ENCODE data around the gene NCAPG2.

Gene NCAPG2

DNA sequence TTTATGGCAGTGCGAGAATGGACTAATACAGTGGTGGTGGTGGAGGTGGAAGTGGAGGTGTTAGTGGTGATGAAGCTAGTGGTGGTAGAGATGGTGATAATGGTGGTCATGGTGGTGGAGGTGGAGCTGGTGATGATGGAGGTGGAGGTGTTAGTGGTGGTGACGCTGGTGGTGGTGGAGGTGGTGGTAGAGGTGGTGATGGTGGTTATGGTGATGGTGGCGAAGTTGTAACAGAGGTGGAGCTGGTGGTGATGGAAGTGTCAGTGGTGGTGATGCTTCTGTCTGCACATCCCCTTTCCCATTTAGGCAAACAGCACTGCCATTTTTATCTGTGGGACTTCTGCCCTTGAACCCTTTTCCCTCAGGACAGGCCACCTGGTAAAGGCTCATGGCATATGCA is 109.5 kb downstream of the NCAPG2 start:
- no peak overlapping the region for H3K4me3 ChIP-seq (ENCODE audit: low read depth in 1 of 5, low read length in 5 of 5)
- no peaks in the 10 kb centered on the region for H3K36me3 ChIP-seq (ENCODE audit: control insufficient read depth in 5 of 5, insufficient read depth in 5 of 5, low read length in 5 of 5)
- H3K27ac ChIP-seq (ENCODE audit: low read depth, low read length) = no peak overlapping the region
- no peaks in the 10 kb centered on the region for H3K4me1 ChIP-seq (ENCODE audit: control insufficient read depth in 5 of 5, insufficient read depth in 5 of 5, low read length in 5 of 5)
- peaks cover 0 to 23% (median 11%) of the 10 kb centered on the region in 5 donors for H3K9me3 ChIP-seq (ENCODE audit: control insufficient read depth in 5 of 5, low read length in 5 of 5)
- H3K27me3 ChIP-seq (ENCODE audit: control insufficient read depth in 5 of 5, insufficient read depth in 4 of 5, low read length in 5 of 5) = no peaks in the 10 kb centered on the region
- H3K9ac ChIP-seq (ENCODE audit: low read length in 5 of 5) = no peak overlapping the region

DNA sequence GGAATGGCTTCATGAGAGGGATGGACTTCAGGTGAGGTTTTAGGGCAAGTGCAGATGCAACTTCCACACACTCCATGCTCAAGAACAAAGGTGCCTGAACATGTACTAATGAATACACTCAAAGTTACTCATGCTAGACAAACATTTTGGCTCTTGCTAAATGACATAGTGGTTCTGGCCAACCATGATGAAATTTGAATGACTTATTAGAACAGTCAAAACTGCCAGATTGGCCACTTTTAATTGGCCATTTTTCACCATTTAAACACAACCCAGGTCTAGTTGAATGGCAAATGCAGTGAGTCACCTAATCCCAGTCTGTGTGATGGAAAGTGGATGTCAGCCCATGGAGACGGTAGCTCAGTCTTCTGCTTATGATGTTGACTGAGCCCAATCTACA is 112.1 kb downstream of the NCAPG2 start:
- peaks cover 0 to 23% (median 11%) of the 10 kb centered on the region in 5 donors for H3K9me3 ChIP-seq (ENCODE audit: control insufficient read depth in 5 of 5, low read length in 5 of 5)
- H3K27ac ChIP-seq (ENCODE audit: low read depth, low read length) = no peak overlapping the region
- H3K4me3 ChIP-seq (ENCODE audit: low read depth in 1 of 5, low read length in 5 of 5) = no peak overlapping the region
- no peaks in the 10 kb centered on the region for H3K36me3 ChIP-seq (ENCODE audit: control insufficient read depth in 5 of 5, insufficient read depth in 5 of 5, low read length in 5 of 5)
- no peak overlapping the region for H3K9ac ChIP-seq (ENCODE audit: low read length in 5 of 5)
- H3K4me1 ChIP-seq (ENCODE audit: control insufficient read depth in 5 of 5, insufficient read depth in 5 of 5, low read length in 5 of 5) = peaks cover 0 to 5% (median 0%) of the 10 kb centered on the region in 5 donors
- H3K27me3 ChIP-seq (ENCODE audit: control insufficient read depth in 5 of 5, insufficient read depth in 4 of 5, low read length in 5 of 5) = peaks cover 0 to 6% (median 0%) of the 10 kb centered on the region in 5 donors

DNA sequence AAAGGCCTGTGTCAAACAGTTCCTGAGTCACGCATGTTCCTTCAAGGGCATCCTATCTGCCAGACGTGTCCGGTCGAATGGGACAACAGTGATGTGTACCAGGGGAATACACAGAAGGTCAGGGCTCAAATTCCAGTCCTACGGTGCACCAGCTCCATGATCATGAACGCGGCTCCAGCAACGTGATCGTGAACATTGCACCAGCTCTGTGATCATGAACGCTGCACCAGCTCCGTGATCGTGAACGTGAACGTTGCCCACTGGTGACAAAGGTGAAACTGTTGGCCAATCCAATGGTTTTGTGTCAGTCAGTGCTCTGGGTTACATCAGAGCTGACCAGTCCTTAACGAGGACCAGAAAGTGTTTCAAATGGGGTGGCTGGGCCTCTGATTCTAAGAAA is 112.7 kb downstream of the NCAPG2 start:
- H3K4me3 ChIP-seq (ENCODE audit: low read depth in 1 of 5, low read length in 5 of 5) = no peak overlapping the region
- peaks cover 0 to 23% (median 11%) of the 10 kb centered on the region in 5 donors for H3K9me3 ChIP-seq (ENCODE audit: control insufficient read depth in 5 of 5, low read length in 5 of 5)
- H3K36me3 ChIP-seq (ENCODE audit: control insufficient read depth in 5 of 5, insufficient read depth in 5 of 5, low read length in 5 of 5) = no peaks in the 10 kb centered on the region
- H3K27ac ChIP-seq (ENCODE audit: low read depth, low read length) = no peak overlapping the region
- peaks cover 0 to 5% (median 0%) of the 10 kb centered on the region in 5 donors for H3K4me1 ChIP-seq (ENCODE audit: control insufficient read depth in 5 of 5, insufficient read depth in 5 of 5, low read length in 5 of 5)
- H3K27me3 ChIP-seq (ENCODE audit: control insufficient read depth in 5 of 5, insufficient read depth in 4 of 5, low read length in 5 of 5) = peaks cover 0 to 6% (median 0%) of the 10 kb centered on the region in 5 donors
- H3K9ac ChIP-seq (ENCODE audit: low read length in 5 of 5) = no peak overlapping the region

DNA sequence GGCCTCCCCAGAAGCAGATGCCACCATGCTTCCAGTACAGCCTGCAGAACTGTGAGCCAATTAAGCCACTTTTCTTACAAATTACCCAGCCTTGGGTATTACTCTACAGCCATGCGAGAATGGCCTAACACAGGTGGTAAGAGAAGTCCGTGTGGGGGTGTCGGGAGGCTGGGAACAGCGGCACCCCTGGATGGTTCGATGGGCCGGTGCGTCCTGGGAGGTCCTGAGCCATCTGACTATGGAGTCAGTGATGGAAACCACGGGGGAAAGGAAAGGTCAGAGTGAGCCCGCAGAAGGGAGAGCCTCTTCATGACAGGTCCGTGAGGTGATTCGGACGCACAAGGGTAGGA is 114.4 kb downstream of the NCAPG2 start:
- Histone ChIP-seq H3K27me3 (ENCODE audit: control insufficient read depth in 5 of 5, insufficient read depth in 4 of 5, low read length in 5 of 5) (peaks cover 7 to 21% (median 13%) of the 10 kb centered on the region in 5 donors), H3K27ac (ENCODE audit: low read depth, low read length) (no peak overlapping the region), H3K36me3 (ENCODE audit: control insufficient read depth in 5 of 5, insufficient read depth in 5 of 5, low read length in 5 of 5) (no peaks in the 10 kb centered on the region), H3K4me1 (ENCODE audit: control insufficient read depth in 5 of 5, insufficient read depth in 5 of 5, low read length in 5 of 5) (peaks cover 0 to 14% (median 10%) of the 10 kb centered on the region in 5 donors), H3K9me3 (ENCODE audit: control insufficient read depth in 5 of 5, low read length in 5 of 5) (peaks cover 0 to 23% (median 11%) of the 10 kb centered on the region in 5 donors), H3K9ac (ENCODE audit: low read length in 5 of 5) (no peak overlapping the region), H3K4me3 (ENCODE audit: low read depth in 1 of 5, low read length in 5 of 5) (no peak overlapping the region)

DNA sequence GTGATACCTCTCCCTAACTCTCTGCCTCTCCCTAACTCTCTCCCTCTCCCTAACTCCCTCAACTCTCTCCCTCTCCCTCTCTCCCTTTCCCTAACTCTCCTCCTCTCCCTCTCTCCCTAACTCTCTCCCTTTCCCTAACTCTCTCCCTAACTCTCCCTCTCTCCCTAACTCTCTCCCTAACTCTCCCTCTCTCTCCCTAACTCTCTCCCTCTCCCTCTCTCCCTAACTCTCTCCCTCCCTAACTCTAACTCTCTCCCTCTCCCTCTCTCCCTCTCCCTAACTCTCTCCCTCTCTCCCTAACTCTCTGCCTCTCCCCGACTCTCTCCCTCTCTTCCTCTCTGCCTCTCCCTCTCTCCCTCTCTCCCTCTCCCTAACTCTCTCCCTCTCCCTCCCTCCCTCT is 115.0 kb downstream of the NCAPG2 start:
- Histone ChIP-seq H3K4me1 (ENCODE audit: control insufficient read depth in 5 of 5, insufficient read depth in 5 of 5, low read length in 5 of 5) (peaks cover 0 to 14% (median 10%) of the 10 kb centered on the region in 5 donors), H3K27me3 (ENCODE audit: control insufficient read depth in 5 of 5, insufficient read depth in 4 of 5, low read length in 5 of 5) (peaks cover 7 to 26% (median 18%) of the 10 kb centered on the region in 5 donors), H3K27ac (ENCODE audit: low read depth, low read length) (no peak overlapping the region), H3K9ac (ENCODE audit: low read length in 5 of 5) (no peak overlapping the region), H3K9me3 (ENCODE audit: control insufficient read depth in 5 of 5, low read length in 5 of 5) (peaks cover 0 to 23% (median 11%) of the 10 kb centered on the region in 5 donors), H3K36me3 (ENCODE audit: control insufficient read depth in 5 of 5, insufficient read depth in 5 of 5, low read length in 5 of 5) (no peaks in the 10 kb centered on the region), H3K4me3 (ENCODE audit: low read depth in 1 of 5, low read length in 5 of 5) (no peak overlapping the region)

DNA sequence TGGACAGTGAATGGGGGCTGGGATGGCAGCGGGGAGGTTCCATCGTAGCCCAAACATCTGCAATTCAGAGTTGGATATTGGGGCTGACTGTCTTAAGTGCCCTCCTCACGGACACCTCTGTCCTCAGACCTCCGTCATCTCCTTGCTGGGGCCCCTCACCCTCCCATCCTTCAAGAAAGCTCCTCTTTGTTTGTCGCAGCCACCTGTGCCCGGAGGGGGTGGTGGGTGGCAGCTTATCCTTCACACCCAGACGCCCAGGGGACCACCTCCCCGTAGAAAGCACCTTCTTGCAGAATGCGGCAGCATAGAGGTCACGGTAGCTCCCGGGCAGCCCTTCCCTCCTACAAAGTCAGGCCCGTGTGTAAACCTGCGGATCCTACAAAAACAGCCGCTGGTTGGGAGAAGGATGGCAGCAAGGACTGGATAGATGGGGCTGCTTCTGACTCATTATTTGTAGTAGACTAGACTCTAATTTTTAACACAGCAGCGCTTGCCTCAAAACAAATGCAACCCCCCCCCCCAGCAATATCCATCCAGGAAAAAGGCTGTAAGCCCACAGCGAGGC is 115.6 kb downstream of the NCAPG2 start:
- Histone ChIP-seq H3K27me3 (ENCODE audit: control insufficient read depth in 5 of 5, insufficient read depth in 4 of 5, low read length in 5 of 5) (peaks cover 9 to 31% (median 24%) of the 10 kb centered on the region in 5 donors), H3K27ac (ENCODE audit: low read depth, low read length) (no peak overlapping the region), H3K9ac (ENCODE audit: low read length in 5 of 5) (no peak overlapping the region), H3K9me3 (ENCODE audit: control insufficient read depth in 5 of 5, low read length in 5 of 5) (peaks cover 0 to 17% (median 10%) of the 10 kb centered on the region in 5 donors), H3K36me3 (ENCODE audit: control insufficient read depth in 5 of 5, insufficient read depth in 5 of 5, low read length in 5 of 5) (no peaks in the 10 kb centered on the region), H3K4me1 (ENCODE audit: control insufficient read depth in 5 of 5, insufficient read depth in 5 of 5, low read length in 5 of 5) (peaks cover 0 to 14% (median 10%) of the 10 kb centered on the region in 5 donors), H3K4me3 (ENCODE audit: low read depth in 1 of 5, low read length in 5 of 5) (no peak overlapping the region)

DNA sequence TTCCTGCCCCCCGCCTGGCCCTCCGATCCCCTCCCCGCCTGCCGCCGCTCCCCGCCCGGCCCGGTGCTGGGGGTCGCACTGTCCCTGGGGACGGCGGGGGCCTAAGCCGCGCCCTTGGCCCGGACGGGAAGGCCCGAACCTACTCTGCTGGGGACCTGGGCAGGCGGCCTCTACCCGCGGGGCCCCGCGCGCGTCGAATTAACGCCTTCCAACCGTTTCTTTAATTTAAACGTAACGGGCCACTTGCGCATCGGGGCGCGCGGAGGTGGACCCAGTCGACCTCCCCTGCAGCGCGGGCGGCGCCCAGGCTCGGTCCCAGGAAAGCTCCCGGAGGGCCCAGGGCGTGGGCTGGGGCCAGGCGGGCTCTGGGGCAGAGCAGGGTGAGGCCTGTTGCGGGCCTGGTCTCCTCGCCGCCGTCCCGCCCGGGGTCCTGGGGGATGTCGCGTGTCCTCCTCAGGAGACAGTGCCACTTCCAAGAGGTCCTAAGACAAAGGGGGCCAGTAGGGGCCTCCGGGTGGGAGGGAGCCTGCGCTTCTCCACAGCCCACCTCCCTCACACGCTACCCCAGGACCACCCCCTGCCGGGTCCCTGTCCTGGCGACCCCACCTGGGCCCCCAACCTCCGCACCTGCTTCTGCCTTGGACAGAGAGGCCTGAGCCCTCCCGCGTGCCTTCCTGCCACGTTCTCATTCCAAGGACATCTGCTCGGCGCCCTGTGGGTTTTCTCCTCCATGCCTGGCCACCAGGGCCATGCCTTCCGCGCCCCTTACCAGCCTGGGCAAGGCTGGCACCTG is 116.3 kb downstream of the NCAPG2 start:
- Histone ChIP-seq H3K4me1 (ENCODE audit: control insufficient read depth in 5 of 5, insufficient read depth in 5 of 5, low read length in 5 of 5) (peaks cover 0 to 14% (median 10%) of the 10 kb centered on the region in 5 donors), H3K4me3 (ENCODE audit: low read depth in 1 of 5, low read length in 5 of 5) (peak overlapping the region in 1 of 5 donors; percentile 45), H3K27ac (ENCODE audit: low read depth, low read length) (no peak overlapping the region), H3K9me3 (ENCODE audit: control insufficient read depth in 5 of 5, low read length in 5 of 5) (peaks cover 0 to 12% (median 7%) of the 10 kb centered on the region in 5 donors), H3K9ac (ENCODE audit: low read length in 5 of 5) (no peak overlapping the region), H3K36me3 (ENCODE audit: control insufficient read depth in 5 of 5, insufficient read depth in 5 of 5, low read length in 5 of 5) (no peaks in the 10 kb centered on the region), H3K27me3 (ENCODE audit: control insufficient read depth in 5 of 5, insufficient read depth in 4 of 5, low read length in 5 of 5) (peaks cover 13 to 38% (median 31%) of the 10 kb centered on the region in 5 donors)

DNA sequence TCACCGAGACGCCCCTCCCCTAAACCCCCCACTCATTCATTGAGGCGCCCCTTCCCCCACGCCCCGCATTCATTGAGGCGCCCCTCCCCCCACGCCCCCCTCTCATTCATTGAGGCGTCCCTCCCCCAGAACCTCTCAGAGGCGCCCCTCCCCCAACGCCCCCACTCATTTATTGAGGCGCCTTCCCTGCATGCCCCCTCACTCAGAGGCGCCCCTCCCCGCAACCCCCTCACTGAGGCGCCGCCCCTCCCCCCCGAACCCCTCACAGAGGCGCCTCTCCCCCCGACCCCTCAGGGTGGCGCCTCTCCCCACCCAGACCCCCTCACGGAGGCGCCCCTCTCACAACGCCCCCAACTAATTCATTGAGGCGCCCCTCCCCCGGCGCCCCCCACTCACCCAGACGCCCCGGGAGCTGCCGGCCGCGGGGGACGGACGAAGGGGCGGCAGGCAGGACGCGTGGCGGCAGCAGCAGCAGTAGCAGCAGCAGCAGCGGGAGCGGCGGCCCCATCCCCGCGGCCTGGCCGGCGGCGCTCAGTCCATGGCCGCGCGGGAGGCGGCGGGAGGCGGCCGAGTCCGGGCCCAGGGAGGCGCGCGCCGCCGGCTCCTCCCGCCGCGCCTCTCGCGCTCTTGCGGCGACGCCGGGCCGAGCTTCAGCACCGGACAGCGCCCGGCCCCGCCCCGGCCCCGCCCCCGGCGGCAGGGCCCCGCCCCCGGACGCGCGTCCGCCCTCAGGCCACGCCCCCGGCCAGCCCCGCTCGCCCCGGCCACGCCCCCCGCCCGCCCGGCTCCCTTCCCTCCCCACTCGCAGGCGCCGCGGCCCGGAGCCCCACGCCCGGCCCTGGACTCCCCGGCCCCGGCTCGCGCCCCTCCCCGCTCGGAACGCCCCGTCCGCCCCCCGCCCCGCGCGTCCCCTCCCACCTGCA is 117.2 kb downstream of the NCAPG2 start, which contains the start of gene PTPRN2:
Gene PTPRN2 (minus strand): TSS at position 662 of the 923 bp plus-strand sequence.
- H3K27ac ChIP-seq (ENCODE audit: low read depth, low read length) = no peak within 1 kb of the TSS
- H3K27me3 ChIP-seq (ENCODE audit: control insufficient read depth in 5 of 5, insufficient read depth in 4 of 5, low read length in 5 of 5) = peaks cover 13 to 44% (median 33%) of the 10 kb centered on the region in 5 donors
- H3K4me3 ChIP-seq (ENCODE audit: low read depth in 1 of 5, low read length in 5 of 5) = peak within 1 kb of the TSS in 1 of 5 donors; percentile 45
- H3K36me3 ChIP-seq (ENCODE audit: control insufficient read depth in 5 of 5, insufficient read depth in 5 of 5, low read length in 5 of 5) = no peaks in the 10 kb centered on the region
- H3K4me1 ChIP-seq (ENCODE audit: control insufficient read depth in 5 of 5, insufficient read depth in 5 of 5, low read length in 5 of 5) = peaks cover 0 to 14% (median 10%) of the 10 kb centered on the region in 5 donors
- no peak within 1 kb of the TSS for H3K9ac ChIP-seq (ENCODE audit: low read length in 5 of 5)
- peaks cover 0 to 5% (median under 1%) of the 10 kb centered on the region in 5 donors for H3K9me3 ChIP-seq (ENCODE audit: control insufficient read depth in 5 of 5, low read length in 5 of 5)

DNA sequence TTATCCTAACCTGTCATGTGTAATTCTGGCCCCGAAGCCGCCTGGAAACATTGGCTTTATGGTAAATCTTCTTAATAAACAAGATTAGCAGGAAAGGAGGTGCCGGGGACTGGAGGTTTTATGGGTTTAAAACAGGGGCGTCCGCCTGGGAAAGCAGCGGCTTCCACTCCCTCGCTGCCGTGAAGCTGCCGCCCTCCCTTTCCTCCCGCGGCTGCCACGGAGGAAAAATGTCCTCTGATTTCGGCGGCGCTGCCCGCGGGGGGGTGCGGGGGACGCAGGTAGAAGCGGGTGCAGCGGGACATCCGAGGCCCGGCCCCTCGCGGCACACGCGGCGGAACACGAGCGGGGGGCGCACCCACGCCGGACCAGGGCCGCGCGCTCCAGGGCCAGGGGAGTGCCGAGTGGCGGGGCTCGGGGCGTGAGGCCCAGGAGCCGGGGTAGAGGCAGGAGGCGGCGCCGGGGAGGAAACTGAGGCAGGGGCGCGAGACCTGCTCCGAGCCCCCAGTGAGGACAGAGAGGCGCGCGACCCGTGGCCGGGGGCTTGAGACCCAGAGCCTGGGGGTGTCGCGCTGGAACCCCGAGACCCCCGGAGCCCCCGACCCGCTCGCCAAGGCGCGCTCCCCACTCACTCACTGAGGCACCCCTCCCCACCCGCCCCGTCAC is 118.0 kb downstream of the NCAPG2 start:
- Histone ChIP-seq H3K27ac (ENCODE audit: low read depth, low read length) (no peak overlapping the region), H3K9me3 (ENCODE audit: control insufficient read depth in 5 of 5, low read length in 5 of 5) (no peaks in the 10 kb centered on the region), H3K36me3 (ENCODE audit: control insufficient read depth in 5 of 5, insufficient read depth in 5 of 5, low read length in 5 of 5) (no peaks in the 10 kb centered on the region), H3K4me1 (ENCODE audit: control insufficient read depth in 5 of 5, insufficient read depth in 5 of 5, low read length in 5 of 5) (peaks cover 0 to 14% (median 10%) of the 10 kb centered on the region in 5 donors), H3K4me3 (ENCODE audit: low read depth in 1 of 5, low read length in 5 of 5) (no peak overlapping the region), H3K9ac (ENCODE audit: low read length in 5 of 5) (no peak overlapping the region), H3K27me3 (ENCODE audit: control insufficient read depth in 5 of 5, insufficient read depth in 4 of 5, low read length in 5 of 5) (peaks cover 14 to 44% (median 33%) of the 10 kb centered on the region in 5 donors)
